ENCODE results near the gene CR1.
"Not testable (repeated sequence)": the region's sequence is repeated elsewhere in the genome, so short reads cannot be mapped to it uniquely, and the experiment has no call there.

CR1 gene

GRCh38 chr1:207646171-207646570 is 150.2 kb downstream of the CR1 start:
- DNase-seq: no peak

GRCh38 chr1:207646944-207647579 is 151.1 kb downstream of the CR1 start:
- no peak for DNase-seq

DNA sequence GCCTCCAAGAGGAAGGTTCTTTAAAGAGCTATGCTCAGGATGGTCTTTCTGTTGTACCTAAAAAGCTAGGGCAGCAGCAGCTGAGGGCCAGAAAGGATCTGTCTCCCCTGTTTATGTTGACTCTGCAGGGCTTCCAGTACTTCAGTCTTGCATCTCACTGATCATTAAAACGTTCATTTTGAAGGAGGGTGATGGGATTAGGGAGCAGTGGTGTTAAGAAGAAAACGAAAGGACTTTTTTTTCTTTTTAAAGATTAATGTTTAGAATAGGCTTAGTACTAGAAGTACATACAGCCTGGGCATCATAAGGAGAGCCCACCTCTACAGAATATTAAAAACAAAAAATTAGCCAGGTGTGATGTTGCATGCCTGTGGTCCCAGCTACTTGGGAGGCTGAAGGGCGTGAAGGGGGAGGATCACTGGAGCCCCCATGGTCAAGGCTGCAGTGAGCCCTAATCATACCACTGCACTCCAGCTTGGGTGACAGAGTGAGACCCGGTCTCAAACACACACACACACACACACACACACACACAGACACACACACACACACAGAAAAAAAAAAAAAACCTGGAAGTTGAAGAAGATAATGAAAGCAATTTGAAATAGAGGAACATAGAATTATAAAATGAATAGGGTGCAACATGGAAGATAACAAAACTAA is 151.8 kb downstream of the CR1 start:
- DNase-seq: no peak

GRCh38 chr1:207648334-207649209 is 152.6 kb downstream of the CR1 start:
- DNase-seq: no peak

DNA sequence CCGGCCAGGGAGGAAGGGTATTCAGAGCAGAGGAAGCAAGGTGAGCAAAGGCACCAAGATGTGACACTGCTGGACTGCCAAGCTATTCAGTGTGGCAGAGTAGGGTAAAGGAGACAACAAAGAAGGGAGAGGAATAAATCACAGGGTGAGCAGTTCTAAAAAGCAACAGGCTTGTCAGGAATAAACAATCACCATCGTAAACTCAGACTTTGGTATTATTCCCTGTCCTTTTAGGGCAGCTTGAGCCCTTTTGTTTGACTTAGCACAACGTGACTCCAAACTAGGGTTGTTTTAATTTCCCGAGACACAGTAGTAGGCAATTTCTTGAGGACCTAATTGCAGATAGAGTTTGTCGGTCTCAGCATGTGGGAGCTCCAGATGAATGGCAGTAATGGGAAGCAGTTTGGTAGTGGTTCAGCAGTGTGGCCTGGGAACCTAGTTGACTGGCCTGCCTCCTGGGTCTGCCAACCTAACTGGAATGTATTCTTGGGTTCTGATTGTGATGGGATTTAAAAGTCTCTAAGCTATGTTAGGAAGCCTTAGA is 153.3 kb downstream of the CR1 start:
- DNase-seq: no peak

GRCh38 chr1:207649865-207650580 is 154.1 kb downstream of the CR1 start:
- DNase-seq: no peak

DNA sequence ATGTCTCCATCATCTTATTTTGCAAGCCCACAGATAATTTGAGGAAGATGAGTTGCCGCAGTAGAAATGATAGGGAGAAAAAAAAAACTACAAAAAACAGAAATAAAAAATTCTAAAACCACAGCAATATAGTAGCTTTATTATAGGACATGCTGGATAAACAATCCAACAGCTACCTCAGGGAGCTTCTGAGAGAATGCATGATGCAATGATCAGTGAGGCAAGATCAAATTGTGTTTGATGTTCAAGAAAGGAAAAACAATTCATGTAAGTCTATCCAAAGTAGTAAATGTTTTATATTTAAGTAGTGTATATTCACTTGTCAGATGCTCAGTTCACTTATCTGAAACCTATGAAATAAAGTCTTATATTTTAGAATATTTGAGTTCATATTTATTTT is 155.6 kb downstream of the CR1 start:
- no peak for DNase-seq

DNA sequence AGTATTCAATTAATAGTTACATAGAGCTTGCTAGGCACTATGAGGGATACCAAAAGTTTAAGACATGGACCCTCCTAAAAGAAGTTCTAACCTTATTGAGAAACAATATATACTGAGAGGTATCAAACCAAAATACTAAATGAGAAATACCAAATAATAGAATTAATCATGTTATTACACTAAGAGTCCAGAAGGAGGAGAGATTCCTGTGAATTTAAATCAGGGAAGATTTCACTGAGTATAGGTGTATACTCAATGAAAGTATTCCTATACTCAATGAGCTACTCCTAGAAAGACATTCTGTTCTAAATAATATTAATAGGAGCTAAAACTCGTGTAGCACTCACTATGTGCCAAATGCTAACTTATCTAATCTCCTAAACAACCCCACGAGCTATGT is 158.4 kb downstream of the CR1 start:
- DNase-seq: no peak

- no peak for DNase-seq
These were observed 162.5 kb downstream of the CR1 start for GRCh38 chr1:207658408-207658807.

- no peak for DNase-seq
These were observed 163.0 kb downstream of the CR1 start for GRCh38 chr1:207658904-207659485.

DNA sequence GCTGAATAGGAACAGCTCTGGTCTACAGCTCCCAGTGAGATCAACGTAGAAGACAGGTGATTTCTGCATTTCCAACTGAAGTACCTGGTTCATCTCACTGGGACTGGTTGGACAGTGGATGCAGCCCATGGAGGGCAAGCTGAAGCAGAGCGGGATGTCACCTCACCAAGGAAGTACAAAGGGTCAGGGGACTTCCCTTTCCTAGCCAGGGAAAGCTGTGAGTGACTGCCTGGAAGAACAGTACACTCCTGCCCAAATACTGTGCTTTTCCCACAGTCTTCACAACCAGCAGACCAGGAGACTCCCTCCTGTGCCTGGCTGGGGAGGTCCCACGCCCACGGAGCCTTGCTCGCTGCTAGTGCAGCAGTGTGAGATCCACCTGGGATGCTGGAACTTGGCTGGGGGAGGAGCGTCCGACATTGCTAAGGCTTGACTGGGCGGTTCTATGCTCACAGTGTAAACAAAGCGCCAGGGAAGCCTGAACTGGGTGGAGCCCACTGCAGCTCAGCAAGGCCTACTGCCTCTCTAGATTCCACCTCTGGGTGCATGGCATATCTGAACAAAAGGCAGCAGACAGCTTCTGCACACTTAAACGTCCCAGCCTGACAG is 163.7 kb downstream of the CR1 start:
- DNase-seq: no peak

GRCh38 chr1:207661420-207661819 is 165.5 kb downstream of the CR1 start:
- DNase-seq: not testable (repeated sequence)

- DNase-seq: no peak
These were observed 170.4 kb downstream of the CR1 start for GRCh38 chr1:207666342-207666741.

- no peak for DNase-seq
These were observed 173.6 kb downstream of the CR1 start for GRCh38 chr1:207669528-207670009.

DNA sequence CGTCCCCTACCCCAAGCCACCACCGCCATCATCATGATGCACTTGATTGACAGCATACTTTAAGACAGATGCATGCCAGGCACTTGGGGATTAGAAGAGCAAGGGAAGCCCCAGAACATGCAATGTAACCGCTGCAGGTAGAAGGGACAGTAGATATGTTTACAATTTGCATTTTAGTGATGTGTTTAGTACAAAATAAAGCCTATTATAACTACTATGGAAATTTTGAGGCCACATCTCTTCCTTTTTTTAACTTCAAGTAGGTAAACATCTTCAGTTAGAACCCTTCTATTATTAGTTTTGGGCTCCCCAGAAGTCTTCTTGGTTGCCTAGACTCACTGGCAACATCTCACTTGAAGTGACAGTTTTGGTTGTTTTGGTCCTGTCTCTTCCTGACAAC is 174.2 kb downstream of the CR1 start:
- no peak for DNase-seq

DNA sequence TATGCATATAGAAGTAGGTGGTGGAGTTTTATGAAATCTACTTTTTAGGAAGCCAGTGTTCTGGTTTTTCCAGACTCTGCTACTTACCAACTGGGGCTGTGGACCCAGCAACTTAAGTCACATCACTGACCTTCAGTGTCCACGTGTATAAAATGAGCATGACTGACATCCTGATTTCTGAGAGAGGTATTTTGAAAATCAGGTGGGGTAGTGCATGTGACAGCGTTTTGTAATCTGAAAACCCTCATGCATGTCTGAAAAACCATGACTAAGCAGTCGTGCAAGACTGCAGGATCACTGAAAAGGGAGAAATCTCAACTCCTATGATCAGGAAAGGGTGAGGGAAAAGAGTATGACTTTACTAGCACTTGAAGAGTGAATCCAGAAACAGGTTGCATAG is 175.0 kb downstream of the CR1 start:
- no peak for DNase-seq

DNA sequence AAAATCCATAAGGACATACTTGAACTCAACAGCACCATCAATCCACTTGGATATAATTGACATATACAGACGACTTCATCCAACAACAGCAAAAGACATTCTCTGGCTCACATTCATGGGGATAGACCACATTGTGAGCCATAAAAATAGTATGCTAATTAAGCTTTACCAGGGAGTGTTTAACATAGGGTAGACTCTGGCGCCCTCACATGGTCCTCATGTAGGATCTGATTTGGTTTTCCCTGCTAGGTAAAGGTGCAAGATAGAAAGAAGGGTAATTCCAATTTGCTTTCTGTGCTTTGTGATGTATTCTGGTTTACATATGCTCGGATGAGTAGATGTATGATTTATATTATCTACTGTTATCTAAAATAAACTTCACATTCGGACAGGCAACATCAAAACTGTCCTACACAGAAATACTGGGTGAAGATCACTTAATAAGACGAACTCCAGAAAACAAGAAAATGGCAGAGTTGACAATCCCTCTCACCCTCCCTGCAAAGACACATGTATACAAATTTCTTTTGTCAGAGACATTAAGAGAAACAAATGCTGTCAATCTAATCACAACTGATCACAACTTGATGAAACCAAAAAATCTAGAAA is 176.7 kb downstream of the CR1 start:
- DNase-seq: no peak

GRCh38 chr1:207673399-207673798 is 177.4 kb downstream of the CR1 start:
- DNase-seq: no peak

GRCh38 chr1:207676153-207676552 is 180.2 kb downstream of the CR1 start:
- no peak for DNase-seq

GRCh38 chr1:207680590-207681388 is 184.8 kb downstream of the CR1 start:
- not testable (repeated sequence) for DNase-seq
